ENCODE measurements around the gene SFPQ. TPM values are rescaled to one million over a fixed set of nuclear protein-coding genes. Genes with fewer than 3 reads are reported as not detected.

SFPQ gene, protein sequence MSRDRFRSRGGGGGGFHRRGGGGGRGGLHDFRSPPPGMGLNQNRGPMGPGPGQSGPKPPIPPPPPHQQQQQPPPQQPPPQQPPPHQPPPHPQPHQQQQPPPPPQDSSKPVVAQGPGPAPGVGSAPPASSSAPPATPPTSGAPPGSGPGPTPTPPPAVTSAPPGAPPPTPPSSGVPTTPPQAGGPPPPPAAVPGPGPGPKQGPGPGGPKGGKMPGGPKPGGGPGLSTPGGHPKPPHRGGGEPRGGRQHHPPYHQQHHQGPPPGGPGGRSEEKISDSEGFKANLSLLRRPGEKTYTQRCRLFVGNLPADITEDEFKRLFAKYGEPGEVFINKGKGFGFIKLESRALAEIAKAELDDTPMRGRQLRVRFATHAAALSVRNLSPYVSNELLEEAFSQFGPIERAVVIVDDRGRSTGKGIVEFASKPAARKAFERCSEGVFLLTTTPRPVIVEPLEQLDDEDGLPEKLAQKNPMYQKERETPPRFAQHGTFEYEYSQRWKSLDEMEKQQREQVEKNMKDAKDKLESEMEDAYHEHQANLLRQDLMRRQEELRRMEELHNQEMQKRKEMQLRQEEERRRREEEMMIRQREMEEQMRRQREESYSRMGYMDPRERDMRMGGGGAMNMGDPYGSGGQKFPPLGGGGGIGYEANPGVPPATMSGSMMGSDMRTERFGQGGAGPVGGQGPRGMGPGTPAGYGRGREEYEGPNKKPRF
- 790 TPM for total RNA-seq

GRCh38 chr1:35192853-35193664, at the start of gene SFPQ:
SFPQ (minus strand) TSS chr1:35193145; CDS start chr1:35193049, 96 bp downstream.

Small RNA genes lying within 50 kb of the gene (small RNA-seq; reads per million reads assigned to genes)
- gene RF00019 (ENCODE audit: low replicate concordance): not detected

Other genes starting within 250 kb of the SFPQ start
- gene TMEM35B, start 207.8 kb downstream of the SFPQ start, total RNA-seq: 2.5 TPM
- gene ZMYM6, start 161.2 kb downstream of the SFPQ start, total RNA-seq: 48.8 TPM
- 36.0 TPM for gene ZMYM1, start 113.8 kb downstream of the SFPQ start, total RNA-seq
- 95.5 TPM for gene ZMYM4, start 75.6 kb upstream of the SFPQ start, total RNA-seq

Data from parietal lobe (tissue), 2 donors.